A549 (cell line): ENCODE results near the gene NBL1. TPM values are rescaled to one million over a fixed set of nuclear protein-coding genes. Genes with fewer than 3 reads are reported as not detected.
"Not testable (repeated sequence)": the region's sequence is repeated elsewhere in the genome, so short reads cannot be mapped to it uniquely, and the experiment has no call there.

ENCODE experiments used
- ATAC-seq, 2 experiments: fragments of 200-7000 bp in 1 of 2; fragments of >200 bp in 1 of 2; cut with Nextera tagmentation in 1 of 2; cut with Tn5 transposase in 1 of 2; 3 replicates each; pipeline versions ENCODE4 v1.8.0 to v1.9.1; 2018 to 2020; ENCODE audit warnings: mild to moderate bottlenecking in 1 of 2, moderate library complexity in 1 of 2
- CTCF ChIA-PET: fragments of 300-600 bp; sonication (Branson Sonifier 250); formaldehyde crosslinking; extraction: SDS; loops from one replicate; lab custom pipeline; 2021; ENCODE audit warnings: antibody characterized with exemption, inconsistent platforms; lab: Yijun Ruan, JAX
- POLR2A ChIA-PET: fragments of 350-600 bp; formaldehyde crosslinking; extraction: SDS; loops from one replicate; lab custom pipeline; 2021; ENCODE audit warnings: antibody characterized with exemption, inconsistent platforms; lab: Yijun Ruan, JAX
- DNase-seq, 2 experiments: peaks; one replicate each; pipeline versions ENCODE4 v3.0.0 to v3.0.0-alpha.2; 2011 to 2016; ENCODE audit warnings: low read depth in 1 of 2, low spot score in 1 of 2
- FAIRE-seq: peaks from 2 replicates; lab custom pipeline; 2011; peaks lifted over from hg19 to GRCh38; lab: Jason Lieb, UNC
- H3K27ac ChIP-seq, 2 experiments: fragments of >200 bp; sonication (Bioruptor Twin); formaldehyde crosslinking; 3 replicates each; pipeline ENCODE4 v1.5.1; 2016 to 2017
- H3K4me1 ChIP-seq: fragments of >200 bp; sonication (Bioruptor Twin); formaldehyde crosslinking; 3 replicates; pipeline ENCODE4 v1.6.1; 2016
- H3K4me2 ChIP-seq: fragments of >200 bp; sonication (Bioruptor Twin); formaldehyde crosslinking; 3 replicates; pipeline ENCODE4 v1.6.1; 2016
- H3K4me3 ChIP-seq: fragments of >200 bp; sonication (Bioruptor Twin); formaldehyde crosslinking; 3 replicates; pipeline ENCODE4 v1.5.1; 2016
- H3K9me3 ChIP-seq: fragments of >200 bp; sonication (Bioruptor Twin); formaldehyde crosslinking; 3 replicates; pipeline ENCODE4 v1.6.1; 2016
- BHLHE40 ChIP-seq: IDR thresholded peaks from 2 replicates; pipeline ENCODE4 v1.6.1; 2012; ENCODE audit warnings: low read depth, low read length, inconsistent platforms
- CEBPB ChIP-seq, 2 experiments: fragments of >200 bp in 1 of 2; sonication (Bioruptor Twin) in 1 of 2; formaldehyde crosslinking in 1 of 2; IDR thresholded peaks; 2 replicates each; pipeline ENCODE4 v1.6.1; 2012 to 2016
- ESRRA ChIP-seq: fragments of 150-350 bp; IDR thresholded peaks from 2 replicates; pipeline ENCODE4 v1.6.1; 2014; ENCODE audit warnings: mild to moderate bottlenecking, low read length, borderline replicate concordance
- FOSB ChIP-seq: fragments of 250-450 bp; sonication (Bioruptor Pico); IDR thresholded peaks from 2 replicates; pipeline ENCODE4 v1.5.0; 2020; ENCODE audit warnings: mild to moderate bottlenecking, moderate library complexity
- FOXS1 ChIP-seq: fragments of 250-450 bp; sonication (Bioruptor Pico); IDR thresholded peaks from 2 replicates; pipeline ENCODE4 v1.5.0; 2020; ENCODE audit warnings: mild to moderate bottlenecking, moderate library complexity
- HDAC2 ChIP-seq: fragments of 200-600 bp; sonication (generic); IDR thresholded peaks from 2 replicates; pipeline ENCODE4 v1.6.1; 2016
- HEYL ChIP-seq: fragments of 250-450 bp; sonication (Bioruptor Pico); IDR thresholded peaks from 2 replicates; pipeline ENCODE4 v1.8.0; 2021; ENCODE audit warnings: mild to moderate bottlenecking, moderate library complexity
- HOXB5 ChIP-seq: fragments of 250-450 bp; sonication (Bioruptor Pico); IDR thresholded peaks from 2 replicates; pipeline ENCODE4 v1.5.0; 2020; ENCODE audit warnings: mild to moderate bottlenecking, moderate library complexity
- JUNB ChIP-seq: fragments of >200 bp; sonication (Bioruptor Twin); formaldehyde crosslinking; IDR thresholded peaks from 2 replicates; pipeline ENCODE4 v1.6.1; 2016
- MYC ChIP-seq: IDR thresholded peaks from 2 replicates; pipeline ENCODE4 v1.6.1; 2012; ENCODE audit warnings: mild to moderate bottlenecking, inconsistent platforms, low read length, improper control_type of control experiment, borderline replicate concordance
- NPAS2 ChIP-seq: fragments of 250-450 bp; sonication (Bioruptor Pico); IDR thresholded peaks from 2 replicates; pipeline ENCODE4 v1.8.0; 2022; ENCODE audit warnings: mild to moderate bottlenecking, moderate library complexity, borderline replicate concordance
- RAD21 ChIP-seq, 2 experiments: fragments of >200 bp in 1 of 2; sonication (Bioruptor Twin) in 1 of 2; formaldehyde crosslinking in 1 of 2; IDR thresholded peaks in 1 of 2; conservative IDR thresholded peaks in 1 of 2; 2 replicates in 1 of 2; 3 replicates in 1 of 2; pipeline ENCODE4 v1.6.1; 2012 to 2018; ENCODE audit warnings: inconsistent platforms in 1 of 2
- USF2 ChIP-seq: fragments of 450-650 bp; IDR thresholded peaks from 2 replicates; pipeline ENCODE4 v1.6.1; 2014; ENCODE audit warnings: antibody characterized with exemption
- WGBS: methylation state at CpG from one replicate; pipeline ENCODE4 v1.1.6; 2017; ENCODE audit errors: missing lambda C conversion rate; 5-methylcytosine and 5-hydroxymethylcytosine counted together
- polyA plus RNA-seq, 4 experiments: library from polyadenylated mRNA; depleted of rRNA in 3 of 4; stranded (reverse); fragments of >200 nt; fragmentation: RNase III in 1 of 4; extraction: RNeasy Plus Mini Kit Qiagen cat#74134 plus additional on column Dnase treatment in 1 of 4; gene quantifications; 2 replicates in 3 of 4; 3 replicates in 1 of 4; pipeline ENCODE4 v1.2.3, GENCODE V29; 2011 to 2017
- TF ChIP-seq, protein P1 (sequence below): IDR thresholded peaks from 2 replicates; pipeline ENCODE4 v1.6.1; 2012

Gene NBL1
- polyA plus RNA-seq, 2 of the 4 experiments (the other 2 are of a cell fraction), result 16.3 to 19.0 TPM

- TF ChIP-seq, protein P1, sequence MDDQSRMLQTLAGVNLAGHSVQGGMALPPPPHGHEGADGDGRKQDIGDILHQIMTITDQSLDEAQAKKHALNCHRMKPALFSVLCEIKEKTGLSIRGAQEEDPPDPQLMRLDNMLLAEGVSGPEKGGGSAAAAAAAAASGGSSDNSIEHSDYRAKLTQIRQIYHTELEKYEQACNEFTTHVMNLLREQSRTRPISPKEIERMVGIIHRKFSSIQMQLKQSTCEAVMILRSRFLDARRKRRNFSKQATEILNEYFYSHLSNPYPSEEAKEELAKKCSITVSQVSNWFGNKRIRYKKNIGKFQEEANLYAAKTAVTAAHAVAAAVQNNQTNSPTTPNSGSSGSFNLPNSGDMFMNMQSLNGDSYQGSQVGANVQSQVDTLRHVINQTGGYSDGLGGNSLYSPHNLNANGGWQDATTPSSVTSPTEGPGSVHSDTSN, result no peak
- TF ChIP-seq MYC, result no peak
- no peak for TF ChIP-seq HDAC2
- no peak for TF ChIP-seq HEYL (CRISPR knock-in tag)
- TF ChIP-seq, all 56 proteins: peak for 0
Observed at GRCh38 chr1:19629357-19629756, 14.8 kb upstream of the NBL1 start (continued).

- H3K4me1 ChIP-seq, H3K9me3 ChIP-seq, H3K4me3 ChIP-seq, DNase-seq, FAIRE-seq, POLR2A ChIA-PET, H3K4me2 ChIP-seq, H3K27ac ChIP-seq, ATAC-seq: not testable (repeated sequence)
- CTCF ChIA-PET, result interaction anchor here (1.0 to 1.2 kb wide), 4 partner anchors 11 to 142 kb away, joined by 3 to 6 read pairs (median 4); no protein-coding TSS in a partner anchor
- 88% methylated on average over 1 of the region's 1 CpG for WGBS
Observed at GRCh38 chr1:19630192-19630591, 13.9 kb upstream of the NBL1 start.

- FAIRE-seq, result no peak
- Histone ChIP-seq H3K4me2 (no peak overlapping the region), H3K4me3 (no peak overlapping the region), H3K27ac (no peak overlapping the region), H3K4me1 (peaks cover 4% of the 10 kb centered on the region; the same call in 2 of the 3 replicates), H3K9me3 (no peaks in the 10 kb centered on the region)
- ChIA-PET POLR2A (no interaction called here), CTCF (interaction anchor here (0.6 to 1.2 kb wide), 6 partner anchors 11 to 448 kb away, joined by 3 to 6 read pairs (median 3); no protein-coding TSS in a partner anchor)
- DNase-seq, result no peak
- TF ChIP-seq FOSB (no peak), BHLHE40 (no peak), FOXS1 (CRISPR knock-in tag) (no peak), USF2 (no peak), JUNB (no peak), HOXB5 (CRISPR knock-in tag) (no peak), NPAS2 (CRISPR knock-in tag) (no peak)
- no peak for ATAC-seq
- WGBS, result 85% methylated on average over 6 of the region's 6 CpGs
Observed at GRCh38 chr1:19630720-19631395, 13.3 kb upstream of the NBL1 start.

- no peak for FAIRE-seq
Observed at GRCh38 chr1:19632211-19632610, 11.9 kb upstream of the NBL1 start.

More at GRCh38 chr1:19632211-19632610, 11.9 kb upstream of the NBL1 start:
- Histone ChIP-seq H3K4me3 (no peak overlapping the region), H3K4me1 (peaks cover 7% of the 10 kb centered on the region; the same call in 2 of the 3 replicates), H3K4me2 (no peak overlapping the region), H3K27ac (no peak overlapping the region), H3K9me3 (no peaks in the 10 kb centered on the region)
- no peak for DNase-seq
- WGBS, result 94% methylated on average over 2 of the region's 2 CpGs
- TF ChIP-seq, protein P1, result no peak
- no peak for TF ChIP-seq USF2
- TF ChIP-seq ESRRA, result no peak
- TF ChIP-seq CEBPB (IDR thresholded peaks at IDR 0.05), result no peak
- no peak for TF ChIP-seq NPAS2 (CRISPR knock-in tag)
- TF ChIP-seq RAD21 (conservative IDR thresholded peaks at IDR 0.05 in 1 of 2, IDR thresholded peaks at IDR 0.05 in 1 of 2), result no peak
- ChIA-PET CTCF (interaction anchor here (0.6 kb wide), 1 partner anchor 48 kb away, joined by 3 read pairs; no protein-coding TSS in a partner anchor), POLR2A (no interaction called here)
- no peak for ATAC-seq
